Measurements from ENCODE around the gene FNDC7.

The FNDC7 gene

DNA sequence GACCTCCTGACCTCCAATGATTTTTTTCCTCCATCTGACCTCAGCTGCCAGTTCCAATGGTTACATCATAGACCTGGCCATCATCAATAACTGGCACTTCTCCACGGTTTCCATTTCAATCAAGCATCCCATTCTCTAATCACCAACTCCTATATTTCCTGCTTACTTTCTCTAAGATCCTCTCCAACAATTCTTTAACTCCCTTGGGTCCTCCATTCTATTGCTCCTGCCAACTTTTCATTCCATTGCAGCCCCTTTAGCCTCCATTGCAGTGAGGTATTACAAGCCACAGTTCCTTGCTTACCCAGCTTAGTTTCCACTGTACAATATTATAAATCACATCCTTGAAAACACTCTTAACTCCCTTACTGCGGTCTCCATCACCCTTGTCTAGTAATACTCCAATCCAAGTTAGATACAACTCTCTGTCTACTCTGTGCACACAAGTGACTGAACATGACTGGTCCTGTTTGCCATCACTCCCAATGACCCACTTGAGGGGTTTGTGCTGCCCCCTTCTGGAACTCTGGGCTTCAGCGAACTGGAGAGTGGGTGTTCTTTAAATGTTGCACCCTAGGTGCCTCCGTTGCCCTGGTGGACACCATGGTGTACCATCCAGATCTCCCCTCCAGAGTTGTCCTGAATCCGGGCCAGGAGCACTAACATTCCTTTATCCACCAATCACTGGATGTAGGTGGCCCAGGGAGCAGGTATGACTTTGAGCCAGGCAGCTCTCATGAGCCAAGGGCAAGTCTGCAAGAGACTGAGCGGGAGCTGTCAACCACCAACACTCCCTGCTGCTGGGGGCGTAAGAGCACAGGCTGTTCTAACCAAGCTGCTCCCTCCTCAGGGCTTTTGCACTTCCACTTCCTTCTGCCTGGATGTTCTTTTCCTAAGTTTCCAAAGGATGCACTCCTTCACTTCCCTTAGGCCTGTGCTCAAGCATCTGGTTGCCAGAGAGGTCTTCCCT is 3.7 kb upstream of the FNDC7 start:
- no peak overlapping the region for H3K9ac ChIP-seq (ENCODE audit: low read depth, low read length)
- H3K36me3 ChIP-seq (ENCODE audit: insufficient read depth, low read length), result no peaks in the 10 kb centered on the region
- H3K9me3 ChIP-seq (ENCODE audit: control insufficient read depth, insufficient read depth, low read length), result no peaks in the 10 kb centered on the region
- H3K4me1 ChIP-seq (ENCODE audit: insufficient read depth, low read length), result no peaks in the 10 kb centered on the region

DNA sequence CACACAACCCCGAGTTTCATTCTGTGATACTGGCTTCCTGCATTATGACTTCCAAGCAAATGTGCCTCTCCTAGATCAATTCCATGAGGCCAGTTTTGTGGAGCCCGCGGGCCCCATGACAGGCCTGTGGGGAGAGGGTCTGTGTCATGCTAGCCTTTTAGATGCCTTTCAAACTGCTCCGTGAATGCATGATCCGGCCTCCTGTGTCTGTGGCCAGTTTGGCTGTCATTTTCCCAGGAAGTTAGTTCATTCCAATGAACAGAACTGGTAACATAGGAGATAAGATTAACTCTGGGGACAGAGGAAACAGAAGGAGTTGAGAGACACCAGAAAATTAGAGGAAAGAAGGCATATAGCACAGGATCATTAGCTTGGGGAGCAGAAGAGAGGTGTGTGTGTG is 3.2 kb downstream of the FNDC7 start:
- H3K4me1 ChIP-seq (ENCODE audit: insufficient read depth, low read length), result peaks cover 25% of the 10 kb centered on the region
- H3K9ac ChIP-seq (ENCODE audit: low read depth, low read length), result no peak overlapping the region
- no peaks in the 10 kb centered on the region for H3K9me3 ChIP-seq (ENCODE audit: control insufficient read depth, insufficient read depth, low read length)
- H3K36me3 ChIP-seq (ENCODE audit: insufficient read depth, low read length), result no peaks in the 10 kb centered on the region

DNA sequence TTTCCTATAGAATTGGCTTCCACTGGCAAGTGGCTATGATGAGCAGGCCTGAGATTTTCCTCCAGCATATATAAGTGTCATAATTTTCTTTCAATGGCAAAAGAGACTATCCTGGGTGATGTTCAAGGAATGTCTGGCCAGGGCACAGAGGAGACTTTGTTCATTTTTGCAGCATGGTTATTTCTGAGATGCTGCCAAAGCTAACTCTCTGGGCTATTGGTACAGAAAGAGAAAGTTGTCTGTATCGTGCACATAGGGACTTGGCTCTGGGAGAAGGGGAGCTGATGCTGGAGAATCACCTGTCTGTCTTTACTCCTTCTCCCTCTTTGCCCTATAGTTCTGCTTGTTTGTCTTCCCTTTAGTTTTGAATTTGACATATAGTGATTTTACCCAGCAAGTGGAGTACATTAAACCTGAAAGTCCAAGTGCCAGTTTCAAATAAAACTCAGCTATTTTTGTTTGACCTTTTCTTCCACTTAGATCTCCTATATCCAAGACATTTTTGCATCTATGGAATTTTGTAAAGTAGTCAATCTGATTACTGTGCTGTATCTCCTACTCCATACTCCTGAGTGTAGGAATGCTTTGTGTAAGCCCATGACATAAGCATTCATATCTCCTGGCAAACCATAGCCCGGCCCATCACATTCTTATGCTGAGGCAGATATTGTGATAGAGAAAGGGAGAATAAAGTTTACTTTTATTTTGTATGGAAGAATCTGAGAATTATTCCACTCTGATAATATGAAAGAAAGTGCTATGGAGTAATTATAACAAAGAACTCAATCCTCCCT is 3.9 kb downstream of the FNDC7 start:
- Histone ChIP-seq H3K36me3 (ENCODE audit: insufficient read depth, low read length) (no peaks in the 10 kb centered on the region), H3K9me3 (ENCODE audit: control insufficient read depth, insufficient read depth, low read length) (no peaks in the 10 kb centered on the region), H3K9ac (ENCODE audit: low read depth, low read length) (no peak overlapping the region), H3K4me1 (ENCODE audit: insufficient read depth, low read length) (peaks cover 27% of the 10 kb centered on the region)

DNA sequence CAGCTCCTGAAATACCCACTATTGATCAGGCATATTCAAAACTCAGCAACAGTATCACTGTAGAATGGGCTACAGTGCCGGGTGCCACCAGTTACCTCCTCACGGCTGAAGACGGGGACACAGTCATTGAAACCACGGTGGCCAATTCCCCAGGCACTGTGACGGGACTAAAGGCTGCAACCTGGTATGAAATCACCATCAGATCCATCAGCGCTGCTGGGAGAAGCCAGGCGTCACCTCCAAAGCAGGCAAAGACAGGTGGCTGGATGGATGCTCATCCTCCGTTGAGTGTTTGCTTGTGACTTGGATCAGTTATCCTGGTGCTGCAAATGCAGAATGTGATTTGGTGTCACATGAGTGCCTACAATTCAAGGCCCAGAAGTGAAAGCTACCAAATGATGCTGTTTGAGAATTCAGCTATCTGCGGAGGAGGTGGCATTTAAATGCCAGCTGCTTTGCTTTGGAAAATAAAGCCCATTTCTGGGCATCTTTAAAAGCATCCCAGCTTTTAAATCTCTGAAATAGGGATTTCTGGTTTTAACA is 5.1 kb downstream of the FNDC7 start:
- Histone ChIP-seq H3K9me3 (ENCODE audit: control insufficient read depth, insufficient read depth, low read length) (no peaks in the 10 kb centered on the region), H3K36me3 (ENCODE audit: insufficient read depth, low read length) (no peaks in the 10 kb centered on the region), H3K4me1 (ENCODE audit: insufficient read depth, low read length) (peaks cover 27% of the 10 kb centered on the region), H3K9ac (ENCODE audit: low read depth, low read length) (no peak overlapping the region)

DNA sequence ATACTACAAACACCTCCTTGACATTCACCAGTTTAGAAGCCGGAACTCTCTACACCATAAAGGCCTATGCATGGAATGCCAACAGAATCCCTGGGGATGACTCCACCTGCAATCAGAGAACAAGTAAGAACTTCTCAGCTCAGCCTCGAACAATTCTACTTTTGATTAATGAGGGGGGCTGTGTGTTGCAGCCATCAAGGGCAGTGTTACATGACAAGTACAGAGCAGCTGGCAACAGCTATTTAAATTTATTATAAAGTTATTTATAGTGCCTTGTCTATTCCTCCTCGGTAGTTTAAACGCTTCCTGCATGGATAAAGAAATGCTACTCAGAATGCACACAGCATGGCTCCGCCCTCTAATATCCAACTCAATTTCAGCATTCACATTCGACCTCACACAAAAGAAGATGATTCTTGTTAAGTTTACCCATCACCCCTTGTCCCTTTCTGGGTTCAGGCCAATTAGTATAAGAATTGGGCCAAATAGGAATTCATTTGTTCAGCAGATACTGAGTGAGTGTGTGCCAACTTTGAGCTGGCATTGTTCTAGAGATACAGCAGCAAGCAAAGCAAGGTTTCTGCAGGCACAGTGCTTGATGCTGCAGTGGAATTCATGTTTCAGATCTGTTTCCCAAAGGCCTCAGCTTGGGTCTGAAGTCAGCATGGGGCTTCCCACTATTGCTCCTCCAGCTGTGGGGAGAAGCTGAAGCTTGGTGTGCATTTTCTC is 6.4 kb downstream of the FNDC7 start:
- Histone ChIP-seq H3K9ac (ENCODE audit: low read depth, low read length) (no peak overlapping the region), H3K4me1 (ENCODE audit: insufficient read depth, low read length) (peaks cover 27% of the 10 kb centered on the region), H3K9me3 (ENCODE audit: control insufficient read depth, insufficient read depth, low read length) (no peaks in the 10 kb centered on the region), H3K36me3 (ENCODE audit: insufficient read depth, low read length) (no peaks in the 10 kb centered on the region)

DNA sequence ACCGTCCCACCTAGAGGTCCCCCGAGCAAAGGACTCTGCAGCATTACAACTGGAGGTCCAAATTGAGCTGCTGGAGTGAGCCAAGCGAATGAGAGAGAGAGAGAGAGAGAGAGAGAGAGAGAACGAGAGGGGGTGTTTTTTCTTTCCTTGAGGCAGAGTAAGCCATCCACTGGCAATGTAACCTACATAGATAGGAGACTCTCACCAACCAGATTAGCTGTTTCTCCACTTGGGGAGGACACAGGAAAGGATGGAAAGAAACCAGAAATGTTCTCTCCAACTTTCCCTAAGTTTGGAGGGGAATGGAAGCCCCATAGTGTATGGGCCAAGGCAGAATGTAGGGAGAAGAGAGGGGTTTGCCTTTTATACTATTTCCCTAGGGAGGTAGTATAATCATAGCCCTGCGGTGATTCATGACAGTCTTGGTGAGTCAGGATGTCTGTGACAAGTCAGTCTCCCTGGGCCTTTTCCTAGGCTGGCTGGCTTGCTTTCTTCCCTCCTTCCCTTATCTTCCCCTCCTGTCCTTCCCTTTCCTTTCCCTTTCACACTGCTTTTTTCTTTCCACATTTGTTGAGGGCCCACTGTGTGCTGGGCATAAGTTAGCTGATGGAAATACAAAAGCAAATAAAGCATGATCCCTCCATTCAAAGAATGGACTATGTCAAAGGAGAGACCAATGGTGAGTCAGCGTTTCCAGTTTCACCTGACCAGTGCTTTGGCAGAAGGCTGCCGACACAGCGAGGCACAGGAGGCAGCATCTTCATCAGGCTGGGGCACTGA is 7.1 kb downstream of the FNDC7 start:
- H3K36me3 ChIP-seq (ENCODE audit: insufficient read depth, low read length), result no peaks in the 10 kb centered on the region
- H3K4me1 ChIP-seq (ENCODE audit: insufficient read depth, low read length), result peaks cover 27% of the 10 kb centered on the region
- H3K9me3 ChIP-seq (ENCODE audit: control insufficient read depth, insufficient read depth, low read length), result no peaks in the 10 kb centered on the region
- H3K9ac ChIP-seq (ENCODE audit: low read depth, low read length), result no peak overlapping the region

DNA sequence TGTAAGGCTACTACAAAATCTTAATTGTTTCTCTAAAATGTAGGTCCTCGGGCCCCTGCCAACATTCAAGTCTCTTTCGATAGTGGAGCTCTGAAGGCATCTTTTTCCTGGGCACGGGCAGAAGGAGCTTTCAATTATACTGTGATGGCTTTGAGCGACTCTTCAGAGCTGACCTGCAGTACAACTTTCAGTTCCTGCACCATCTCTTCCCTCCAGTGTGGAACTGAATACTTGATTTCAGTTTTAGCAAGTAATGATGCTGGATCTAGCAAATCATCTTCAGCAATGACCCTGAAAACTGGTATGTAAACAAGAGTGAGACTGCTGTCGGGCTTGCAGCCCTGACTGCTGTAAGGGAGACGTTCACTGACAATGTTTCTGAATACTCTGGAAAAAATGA is 9.6 kb downstream of the FNDC7 start:
- Histone ChIP-seq H3K9ac (ENCODE audit: low read depth, low read length) (no peak overlapping the region), H3K36me3 (ENCODE audit: insufficient read depth, low read length) (no peaks in the 10 kb centered on the region), H3K9me3 (ENCODE audit: control insufficient read depth, insufficient read depth, low read length) (no peaks in the 10 kb centered on the region), H3K4me1 (ENCODE audit: insufficient read depth, low read length) (peaks cover 27% of the 10 kb centered on the region)

DNA sequence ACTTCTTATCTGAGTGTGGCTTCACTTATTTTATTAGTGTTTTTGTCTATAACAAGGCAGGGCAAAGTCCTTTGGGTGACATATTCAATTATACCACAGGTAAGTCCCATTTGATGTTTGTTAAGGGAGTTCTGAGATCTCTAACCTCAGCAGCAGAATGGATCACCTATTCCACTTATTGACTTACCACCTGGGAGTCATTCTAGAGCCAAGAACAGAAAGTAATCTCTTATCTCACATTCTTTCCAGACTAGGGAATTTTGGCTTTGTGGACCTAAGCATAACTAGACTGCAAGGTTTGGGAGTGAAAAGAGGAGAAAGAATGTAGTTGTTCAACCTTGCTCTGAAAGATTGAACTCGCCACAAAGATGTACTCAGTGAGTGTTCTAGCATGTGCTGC is 13.2 kb downstream of the FNDC7 start:
- Histone ChIP-seq H3K4me1 (ENCODE audit: insufficient read depth, low read length) (peaks cover 1% of the 10 kb centered on the region; the same call in 1 of the 2 replicates), H3K36me3 (ENCODE audit: insufficient read depth, low read length) (no peaks in the 10 kb centered on the region), H3K9ac (ENCODE audit: low read depth, low read length) (no peak overlapping the region), H3K9me3 (ENCODE audit: control insufficient read depth, insufficient read depth, low read length) (no peaks in the 10 kb centered on the region)

DNA sequence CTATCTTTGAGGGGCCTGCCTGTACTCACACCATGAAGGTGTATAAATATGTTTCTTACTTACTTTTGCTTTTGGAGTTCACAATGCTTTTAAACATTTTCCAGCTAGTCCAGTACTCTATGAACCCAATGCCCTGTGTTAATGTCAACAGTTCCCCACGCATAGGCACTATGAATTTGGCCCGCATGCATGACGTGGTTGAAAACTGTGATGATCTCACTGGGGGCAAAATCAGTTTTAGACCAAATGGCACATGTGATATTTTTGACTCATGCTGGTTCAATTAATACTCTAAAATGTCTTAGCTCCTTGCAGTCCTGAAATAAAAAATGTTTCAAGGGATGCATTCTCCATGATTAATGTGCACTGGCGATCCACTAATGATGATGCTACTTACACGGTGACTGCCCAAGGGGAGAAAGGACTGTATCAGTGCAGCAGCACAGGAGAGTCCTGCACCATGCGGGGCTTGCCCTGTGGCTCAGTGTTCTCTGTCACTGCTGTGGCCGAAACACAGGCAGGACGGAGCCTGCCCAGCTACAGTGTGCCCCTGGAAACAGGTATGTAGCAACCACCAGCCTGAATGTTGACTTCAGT is 15.7 kb downstream of the FNDC7 start:
- Histone ChIP-seq H3K36me3 (ENCODE audit: insufficient read depth, low read length) (no peaks in the 10 kb centered on the region), H3K9me3 (ENCODE audit: control insufficient read depth, insufficient read depth, low read length) (no peaks in the 10 kb centered on the region), H3K9ac (ENCODE audit: low read depth, low read length) (no peak overlapping the region), H3K4me1 (ENCODE audit: insufficient read depth, low read length) (no peaks in the 10 kb centered on the region)

DNA sequence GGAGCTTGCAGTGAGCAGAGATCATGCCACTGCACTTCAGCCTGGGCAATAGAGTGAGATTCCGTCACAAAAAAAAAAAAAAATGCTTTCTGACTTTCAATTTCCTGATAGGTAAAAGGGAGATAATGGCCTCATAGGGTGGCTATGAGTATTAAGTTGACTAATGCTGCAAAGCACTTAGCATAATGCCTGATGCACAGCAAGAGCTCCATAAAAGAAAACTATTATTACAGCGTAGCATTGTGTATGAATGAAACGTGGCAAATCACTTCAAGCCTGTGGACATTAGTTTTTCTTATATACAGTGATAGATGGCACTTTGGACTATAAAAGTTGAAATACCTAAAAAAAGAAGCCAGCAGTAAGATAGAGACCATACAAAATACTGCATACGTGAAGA is 16.8 kb downstream of the FNDC7 start:
- Histone ChIP-seq H3K36me3 (ENCODE audit: insufficient read depth, low read length) (no peaks in the 10 kb centered on the region), H3K9me3 (ENCODE audit: control insufficient read depth, insufficient read depth, low read length) (no peaks in the 10 kb centered on the region), H3K9ac (ENCODE audit: low read depth, low read length) (no peak overlapping the region), H3K4me1 (ENCODE audit: insufficient read depth, low read length) (no peaks in the 10 kb centered on the region)

DNA sequence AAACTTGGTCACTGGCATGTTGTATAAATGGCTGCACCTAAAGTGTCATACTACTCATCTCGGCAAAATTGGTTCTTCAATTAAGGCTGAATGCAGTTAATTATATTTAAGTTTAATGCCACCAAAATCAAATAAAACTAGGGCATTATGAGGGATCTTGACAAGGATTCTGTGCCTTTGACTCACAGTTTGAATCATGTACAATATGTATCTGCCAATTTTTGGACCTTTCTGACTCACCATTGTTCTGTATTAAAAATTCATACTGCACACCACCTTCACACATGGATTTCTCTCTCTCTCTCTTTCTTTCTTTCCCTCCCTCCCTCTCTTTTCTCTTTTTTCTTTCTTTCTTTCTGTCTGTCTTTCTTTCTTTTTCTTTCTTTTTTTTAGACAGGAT is 19.7 kb downstream of the FNDC7 start:
- Histone ChIP-seq H3K4me1 (ENCODE audit: insufficient read depth, low read length) (no peaks in the 10 kb centered on the region), H3K9me3 (ENCODE audit: control insufficient read depth, insufficient read depth, low read length) (no peaks in the 10 kb centered on the region), H3K9ac (ENCODE audit: low read depth, low read length) (no peak overlapping the region), H3K36me3 (ENCODE audit: insufficient read depth, low read length) (no peaks in the 10 kb centered on the region)

DNA sequence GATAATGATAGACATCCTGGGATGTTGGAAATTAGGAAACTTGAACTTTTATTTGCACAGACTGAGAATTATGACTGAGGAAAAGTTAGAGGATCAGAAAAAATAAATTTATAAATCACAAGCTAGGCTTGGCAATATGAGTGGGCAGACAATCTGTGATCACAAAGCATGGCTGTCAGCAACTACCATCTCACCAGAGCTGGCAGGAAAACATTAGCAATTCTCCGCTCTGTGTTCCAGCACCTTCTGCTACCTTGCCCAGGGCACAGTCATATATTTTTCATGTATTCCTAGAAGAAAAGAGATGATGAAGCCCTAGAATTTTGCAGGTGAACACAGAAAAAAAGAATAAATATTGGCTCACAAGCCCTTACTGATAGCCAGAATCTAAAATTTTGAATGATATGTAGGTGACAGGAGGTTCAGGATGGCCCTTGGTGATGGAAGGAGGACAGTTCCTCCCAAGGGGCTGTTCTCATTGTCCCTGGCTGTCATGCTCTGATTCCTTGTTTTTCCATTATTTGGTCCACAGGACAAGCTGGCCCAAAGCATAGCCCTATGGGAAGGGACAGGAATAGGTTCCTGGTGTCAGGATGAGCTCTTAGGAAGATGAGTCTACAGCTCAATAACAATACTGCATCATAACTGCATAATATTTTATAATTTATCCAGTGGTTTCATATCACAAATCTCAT is 21.6 kb downstream of the FNDC7 start:
- Histone ChIP-seq H3K9ac (ENCODE audit: low read depth, low read length) (no peak overlapping the region), H3K36me3 (ENCODE audit: insufficient read depth, low read length) (no peaks in the 10 kb centered on the region), H3K9me3 (ENCODE audit: control insufficient read depth, insufficient read depth, low read length) (no peaks in the 10 kb centered on the region), H3K4me1 (ENCODE audit: insufficient read depth, low read length) (no peaks in the 10 kb centered on the region; the same call in 1 of the 2 replicates)

DNA sequence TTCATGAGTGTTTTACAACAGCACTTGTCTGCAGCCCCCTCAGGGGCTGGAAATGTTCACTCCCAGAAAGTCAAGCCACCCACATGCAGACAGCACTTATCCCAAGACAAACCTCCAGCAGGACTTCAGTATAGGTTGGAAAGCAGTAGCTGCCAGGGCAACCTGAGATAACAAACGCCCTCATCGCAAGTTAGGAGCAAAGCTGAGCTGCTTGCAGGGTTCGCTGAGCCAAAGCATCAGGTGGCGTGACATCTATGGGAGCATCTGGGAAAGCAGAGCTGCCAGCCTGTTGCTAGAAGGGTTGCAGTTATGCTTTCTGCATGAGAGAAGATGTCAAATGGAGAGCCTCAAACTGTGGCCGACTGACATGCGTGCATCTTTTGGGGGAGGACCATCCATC is 29.5 kb downstream of the FNDC7 start:
- Histone ChIP-seq H3K4me1 (ENCODE audit: insufficient read depth, low read length) (peaks cover 7% of the 10 kb centered on the region; the same call in 1 of the 2 replicates), H3K9ac (ENCODE audit: low read depth, low read length) (no peak overlapping the region), H3K36me3 (ENCODE audit: insufficient read depth, low read length) (no peaks in the 10 kb centered on the region), H3K9me3 (ENCODE audit: control insufficient read depth, insufficient read depth, low read length) (no peaks in the 10 kb centered on the region)
